ENCODE data around the gene PNPLA7.

- TF ChIP-seq POLR2AphosphoS5 (IDR thresholded peaks at IDR 0.05; ENCODE audit: low read depth, low read length): no peak
- TF ChIP-seq CTCF (IDR thresholded peaks at IDR 0.05; ENCODE audit: control extremely low read depth in 1 of 3, insufficient read depth in 1 of 3, low read depth in 1 of 3, low read length in 3 of 3): no peak
- TF ChIP-seq YY1 (IDR thresholded peaks at IDR 0.05; ENCODE audit: low read depth, low read length): no peak
- TF ChIP-seq BACH1 (IDR thresholded peaks at IDR 0.05; ENCODE audit: low read length): no peak
- no peak for TF ChIP-seq RBBP5 (IDR thresholded peaks at IDR 0.05; ENCODE audit: borderline replicate concordance, low read depth, low read length)
- TF ChIP-seq CEBPB (IDR thresholded peaks at IDR 0.05; ENCODE audit: low read depth, low read length): no peak
These were observed 124.1 kb downstream of the PNPLA7 start for GRCh38 chr9:137426018-137426681.

Data from H1 (cell line).